Muscle of leg (tissue), 11 donors: Measurements from ENCODE around the gene MXD4. TPM values are rescaled to one million over a fixed set of nuclear protein-coding genes. Genes with fewer than 3 reads are reported as not detected.

Experiments used
- DNase-seq: peaks from one replicate; pipeline ENCODE4 v3.0.0; 2013
- H3K27ac ChIP-seq: one replicate; pipeline ENCODE4 v1.5.1; 2013; ENCODE audit warnings: mild to moderate bottlenecking, low read length, control low read depth
- H3K27me3 ChIP-seq: one replicate; pipeline ENCODE4 v1.6.1; 2013; ENCODE audit warnings: low read length; ENCODE audit not compliant: control insufficient read depth, insufficient read depth
- H3K36me3 ChIP-seq: one replicate; pipeline ENCODE4 v1.6.1; 2013; ENCODE audit warnings: low read length; ENCODE audit not compliant: control insufficient read depth, insufficient read depth
- H3K4me1 ChIP-seq: one replicate; pipeline ENCODE4 v1.6.1; 2013; ENCODE audit warnings: low read length; ENCODE audit not compliant: control insufficient read depth, insufficient read depth
- H3K4me3 ChIP-seq: one replicate; pipeline ENCODE4 v1.5.1; 2013; ENCODE audit warnings: low read length, control low read depth
- H3K9me3 ChIP-seq: replicated peaks from 2 replicates; pipeline ENCODE4 v1.6.1; 2013; ENCODE audit warnings: low read depth, low read length; ENCODE audit not compliant: control insufficient read depth
- WGBS: methylation state at CpG from one replicate; pipeline ENCODE4 v1.1.5; 2013; ENCODE audit warnings: missing lambda C conversion rate; ENCODE audit not compliant: insufficient coverage; 5-methylcytosine and 5-hydroxymethylcytosine counted together
- polyA plus RNA-seq, 8 donors: library from polyadenylated mRNA; unstranded; fragments of 120-200 nt; gene quantifications; one replicate each; pipeline versions ENCODE4 v1.2.1 to v1.2.3, GENCODE V29; 2013; ENCODE audit warnings: inconsistent platforms in 1 of 8, low replicate concordance in 1 of 8; ENCODE audit not compliant: insufficient read length in 8 of 8, insufficient read depth in 1 of 8
- total RNA-seq: library from RNA; stranded (reverse); fragments of 120-200 nt; gene quantifications from one replicate; pipeline ENCODE4 v1.2.4, GENCODE V29; 2013

Gene MXD4
- total and polyA plus RNA-seq, 9 donors: 31.5 to 65.7 (median 59.1) TPM

- Histone ChIP-seq H3K4me1 (peaks cover 22% of the 10 kb centered on the region), H3K4me3 (no peak overlapping the region), H3K27ac (peak overlapping the region; percentile 63), H3K27me3 (no peaks in the 10 kb centered on the region), H3K9me3 (no peaks in the 10 kb centered on the region), H3K36me3 (peaks cover 30% of the 10 kb centered on the region)
- 53% methylated on average over 6 of the region's 7 CpGs for whole genome bisulfite sequencing
- DNase-seq: peak; percentile 5
Observed at GRCh38 chr4:2245787-2246275, 16.1 kb downstream of the MXD4 start.

GRCh38 chr4:2245057-2245786, 16.7 kb downstream of the MXD4 start:
- Histone ChIP-seq H3K4me3 (no peak overlapping the region), H3K27me3 (no peaks in the 10 kb centered on the region), H3K36me3 (peaks cover 24% of the 10 kb centered on the region), H3K27ac (peak overlapping the region; percentile 63), H3K4me1 (peaks cover 22% of the 10 kb centered on the region), H3K9me3 (no peaks in the 10 kb centered on the region)
- WGBS: 34% methylated on average over 5 of the region's 7 CpGs
- peak; percentile 24 for DNase-seq

- Histone ChIP-seq H3K27me3 (no peaks in the 10 kb centered on the region), H3K4me3 (no peak overlapping the region), H3K27ac (peak overlapping the region; percentile 20), H3K36me3 (peaks cover 12% of the 10 kb centered on the region), H3K9me3 (no peaks in the 10 kb centered on the region), H3K4me1 (peaks cover 24% of the 10 kb centered on the region)
- DNase-seq: peak; percentile 85
- 18% methylated on average over 4 of the region's 5 CpGs for WGBS
Observed at GRCh38 chr4:2243681-2244380, 18.1 kb downstream of the MXD4 start.

GRCh38 chr4:2241410-2242353, 20.2 kb downstream of the MXD4 start, which contains the start of the genes HAUS3 and POLN:
HAUS3 (minus strand) TSS chr4:2242121; CDS start chr4:2240946, 1,175 bp downstream.
POLN (minus strand) TSS chr4:2242121; CDS start chr4:2229231, 12,890 bp downstream.
- Histone ChIP-seq H3K27me3 (no peaks in the 10 kb centered on the region), H3K4me3 (peak within 1 kb of the TSS; percentile 94), H3K9me3 (no peaks in the 10 kb centered on the region), H3K4me1 (peaks cover 24% of the 10 kb centered on the region), H3K27ac (peak within 1 kb of the TSS; percentile 63), H3K36me3 (peaks cover 2% of the 10 kb centered on the region)
- peak; percentile 99 for DNase-seq
- WGBS: under 1% methylated on average over 84 of the region's 88 CpGs

- Histone ChIP-seq H3K4me1 (peaks cover 21% of the 10 kb centered on the region), H3K27ac (no peak overlapping the region), H3K4me3 (peak overlapping the region; percentile 94), H3K9me3 (no peaks in the 10 kb centered on the region), H3K27me3 (no peaks in the 10 kb centered on the region), H3K36me3 (peaks cover 2% of the 10 kb centered on the region)
- no CpG with 5 or more reads among the region's 7 CpGs for WGBS
- DNase-seq: no peak
Observed at GRCh38 chr4:2241003-2241402, 20.9 kb downstream of the MXD4 start.

- Histone ChIP-seq H3K9me3 (no peaks in the 10 kb centered on the region), H3K27ac (no peak overlapping the region), H3K4me3 (no peak overlapping the region), H3K36me3 (peaks cover 6% of the 10 kb centered on the region), H3K27me3 (no peaks in the 10 kb centered on the region), H3K4me1 (peaks cover 2% of the 10 kb centered on the region)
- no CpG with 5 or more reads among the region's 3 CpGs for WGBS
- no peak for DNase-seq
Observed at GRCh38 chr4:2236944-2237666, 24.8 kb downstream of the MXD4 start.

GRCh38 chr4:2231082-2231481, 30.8 kb downstream of the MXD4 start:
- Histone ChIP-seq H3K36me3 (peaks cover 4% of the 10 kb centered on the region), H3K27ac (no peak overlapping the region), H3K4me1 (no peaks in the 10 kb centered on the region), H3K4me3 (no peak overlapping the region), H3K27me3 (no peaks in the 10 kb centered on the region), H3K9me3 (no peaks in the 10 kb centered on the region)
- WGBS: no CpG with 5 or more reads among the region's 6 CpGs
- DNase-seq: no peak

GRCh38 chr4:2226261-2226660, 35.6 kb downstream of the MXD4 start:
- peaks cover 4% of the 10 kb centered on the region for H3K36me3 ChIP-seq
- H3K9me3 ChIP-seq: no peaks in the 10 kb centered on the region
- no peaks in the 10 kb centered on the region for H3K27me3 ChIP-seq
- H3K27ac ChIP-seq: no peak overlapping the region
- no peak for DNase-seq
- peaks cover 6% of the 10 kb centered on the region for H3K4me1 ChIP-seq
- H3K4me3 ChIP-seq: no peak overlapping the region
- 85% methylated on average over 2 of the region's 2 CpGs for WGBS

- no CpG with 5 or more reads among the region's 2 CpGs for WGBS
- Histone ChIP-seq H3K9me3 (no peaks in the 10 kb centered on the region), H3K4me1 (peaks cover 12% of the 10 kb centered on the region), H3K27me3 (no peaks in the 10 kb centered on the region), H3K4me3 (no peak overlapping the region), H3K36me3 (peaks cover 4% of the 10 kb centered on the region), H3K27ac (no peak overlapping the region)
- DNase-seq: no peak
Observed at GRCh38 chr4:2222838-2223237, 39.1 kb downstream of the MXD4 start.
